ENCODE data around the gene BICD2. TPM values are rescaled to one million over a fixed set of nuclear protein-coding genes. Genes with fewer than 3 reads are reported as not detected.

The BICD2 gene
- total and polyA plus RNA-seq, 12 donors: 9.3 to 33.8 (median 23.3) TPM

DNA sequence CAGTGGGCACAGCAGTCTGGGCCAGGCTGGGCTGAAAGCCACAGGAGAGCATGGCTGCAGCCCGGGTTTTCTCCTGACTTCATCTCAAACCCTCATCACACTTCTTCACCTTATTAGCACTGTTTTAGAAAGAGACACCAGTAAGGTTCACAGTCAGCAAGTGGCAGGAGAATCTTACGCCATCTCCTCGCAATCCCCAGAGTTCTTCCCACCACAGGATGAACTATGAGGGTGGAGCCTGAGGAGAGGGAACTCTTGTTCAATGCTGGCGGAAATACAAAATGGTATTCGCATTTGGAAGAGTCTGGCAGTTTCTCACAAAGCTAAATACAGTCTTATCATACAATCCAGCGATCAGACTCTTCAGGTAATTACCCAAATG lies 14.7 kb downstream of the BICD2 start:
- TF ChIP-seq, protein P1, sequence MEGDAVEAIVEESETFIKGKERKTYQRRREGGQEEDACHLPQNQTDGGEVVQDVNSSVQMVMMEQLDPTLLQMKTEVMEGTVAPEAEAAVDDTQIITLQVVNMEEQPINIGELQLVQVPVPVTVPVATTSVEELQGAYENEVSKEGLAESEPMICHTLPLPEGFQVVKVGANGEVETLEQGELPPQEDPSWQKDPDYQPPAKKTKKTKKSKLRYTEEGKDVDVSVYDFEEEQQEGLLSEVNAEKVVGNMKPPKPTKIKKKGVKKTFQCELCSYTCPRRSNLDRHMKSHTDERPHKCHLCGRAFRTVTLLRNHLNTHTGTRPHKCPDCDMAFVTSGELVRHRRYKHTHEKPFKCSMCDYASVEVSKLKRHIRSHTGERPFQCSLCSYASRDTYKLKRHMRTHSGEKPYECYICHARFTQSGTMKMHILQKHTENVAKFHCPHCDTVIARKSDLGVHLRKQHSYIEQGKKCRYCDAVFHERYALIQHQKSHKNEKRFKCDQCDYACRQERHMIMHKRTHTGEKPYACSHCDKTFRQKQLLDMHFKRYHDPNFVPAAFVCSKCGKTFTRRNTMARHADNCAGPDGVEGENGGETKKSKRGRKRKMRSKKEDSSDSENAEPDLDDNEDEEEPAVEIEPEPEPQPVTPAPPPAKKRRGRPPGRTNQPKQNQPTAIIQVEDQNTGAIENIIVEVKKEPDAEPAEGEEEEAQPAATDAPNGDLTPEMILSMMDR (IDR thresholded peaks at IDR 0.05): no peak
- no peak for TF ChIP-seq POLR2A (IDR thresholded peaks at IDR 0.05)
- WGBS, 4 donors: 76 to 90% (median 79%) methylated on average over 6 of the region's 6 CpGs
- peak overlapping the region in 1 of 5 donors; percentile 14 for H3K27ac ChIP-seq
- intact Hi-C loops (cut with DNase I): no loop called here
- H3K36me3 ChIP-seq (replicated peaks in 1 of 2): no peaks in the 10 kb centered on the region
- H3K4me3 ChIP-seq: no peak overlapping the region
- no peaks in the 10 kb centered on the region for H3K27me3 ChIP-seq
- H3K4me1 ChIP-seq (replicated peaks in 1 of 2): peaks cover 8 to 40% of the 10 kb centered on the region in 2 donors
- no peaks in the 10 kb centered on the region for H3K9me3 ChIP-seq (replicated peaks in 1 of 3)
- no peak for DNase-seq

DNA sequence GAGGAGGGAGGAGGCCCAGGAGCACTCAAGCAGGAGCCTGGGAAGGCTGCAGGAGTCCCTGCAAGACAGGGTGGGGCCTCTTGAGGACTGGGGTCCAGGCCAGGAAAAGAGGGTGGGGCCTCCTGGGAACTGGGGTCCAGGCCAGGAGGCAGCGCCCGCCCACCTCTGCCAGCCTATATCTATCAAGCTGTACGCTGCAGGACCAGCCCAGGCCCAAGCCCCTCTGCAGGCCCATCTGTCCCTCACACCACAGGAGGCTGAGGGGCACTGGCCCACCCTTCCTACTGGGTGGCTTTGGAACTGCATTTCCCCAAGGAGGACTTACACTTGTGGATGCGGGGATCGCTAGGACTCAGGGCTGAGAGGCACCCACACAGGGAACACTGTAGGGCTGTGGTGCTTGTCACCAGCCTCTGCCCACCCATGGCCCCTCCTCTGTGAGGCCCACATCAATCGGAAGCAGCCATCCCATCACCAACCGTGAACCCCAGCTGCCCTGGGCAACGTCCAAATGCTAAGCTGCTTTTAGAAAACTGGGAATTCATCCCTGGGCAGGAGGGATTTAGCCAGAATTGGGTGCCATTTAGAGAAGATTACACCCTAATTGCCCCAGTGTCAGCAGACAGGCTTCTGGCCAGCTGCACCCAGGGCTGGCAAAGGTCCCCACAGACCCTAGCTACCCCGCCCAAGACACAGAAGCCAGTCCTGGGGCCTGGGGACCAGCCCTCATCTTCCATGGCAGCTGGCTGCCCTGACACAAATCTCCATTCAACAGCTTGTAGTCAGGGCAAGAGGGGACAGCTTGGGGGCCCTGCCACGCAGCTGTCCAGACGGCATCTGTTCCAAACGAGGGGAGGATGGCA lies 15.3 kb downstream of the BICD2 start:
- WGBS, 4 donors: 70 to 89% (median 83%) methylated on average over 3 to 12 of the region's 12 CpGs
- Histone ChIP-seq H3K36me3 (replicated peaks in 1 of 2) (no peaks in the 10 kb centered on the region), H3K4me1 (replicated peaks in 1 of 2) (peaks cover 8 to 43% of the 10 kb centered on the region in 2 donors), H3K27ac (peak overlapping the region in 1 of 5 donors; percentile 14), H3K9me3 (replicated peaks in 1 of 3) (no peaks in the 10 kb centered on the region), H3K27me3 (no peaks in the 10 kb centered on the region), H3K4me3 (no peak overlapping the region)
- DNase-seq: no peak
- intact Hi-C loops (cut with DNase I): no loop called here
- no peak for TF ChIP-seq POLR2A (IDR thresholded peaks at IDR 0.05)
- TF ChIP-seq, protein P1 (IDR thresholded peaks at IDR 0.05): no peak

DNA sequence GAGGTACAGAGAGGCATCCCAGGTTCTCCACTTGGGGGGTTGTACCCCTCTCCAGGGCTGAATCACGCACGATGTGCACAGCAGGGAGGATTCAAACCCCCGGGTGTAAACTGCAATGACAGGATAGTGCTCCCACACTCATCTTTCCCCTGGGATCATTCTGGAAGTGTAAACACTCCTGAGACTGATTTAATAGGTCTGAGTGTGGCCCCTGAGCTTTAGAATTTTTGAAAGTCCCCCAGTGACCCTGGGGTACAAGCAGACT lies 16.5 kb downstream of the BICD2 start:
- H3K27ac ChIP-seq: peak overlapping the region in 1 of 5 donors; percentile 54
- no peaks in the 10 kb centered on the region for H3K27me3 ChIP-seq
- intact Hi-C loops (cut with DNase I): no loop called here
- no peaks in the 10 kb centered on the region for H3K36me3 ChIP-seq (replicated peaks in 1 of 2)
- DNase-seq: no peak
- H3K4me3 ChIP-seq: no peak overlapping the region
- TF ChIP-seq, protein P1 (IDR thresholded peaks at IDR 0.05): no peak
- TF ChIP-seq POLR2A (IDR thresholded peaks at IDR 0.05): no peak
- no peaks in the 10 kb centered on the region for H3K9me3 ChIP-seq (replicated peaks in 1 of 3)
- 70 to 84% (median 78%) methylated on average over 3 of the region's 3 CpGs for WGBS, 4 donors
- H3K4me1 ChIP-seq (replicated peaks in 1 of 2): peaks cover 7 to 42% of the 10 kb centered on the region in 2 donors

DNA sequence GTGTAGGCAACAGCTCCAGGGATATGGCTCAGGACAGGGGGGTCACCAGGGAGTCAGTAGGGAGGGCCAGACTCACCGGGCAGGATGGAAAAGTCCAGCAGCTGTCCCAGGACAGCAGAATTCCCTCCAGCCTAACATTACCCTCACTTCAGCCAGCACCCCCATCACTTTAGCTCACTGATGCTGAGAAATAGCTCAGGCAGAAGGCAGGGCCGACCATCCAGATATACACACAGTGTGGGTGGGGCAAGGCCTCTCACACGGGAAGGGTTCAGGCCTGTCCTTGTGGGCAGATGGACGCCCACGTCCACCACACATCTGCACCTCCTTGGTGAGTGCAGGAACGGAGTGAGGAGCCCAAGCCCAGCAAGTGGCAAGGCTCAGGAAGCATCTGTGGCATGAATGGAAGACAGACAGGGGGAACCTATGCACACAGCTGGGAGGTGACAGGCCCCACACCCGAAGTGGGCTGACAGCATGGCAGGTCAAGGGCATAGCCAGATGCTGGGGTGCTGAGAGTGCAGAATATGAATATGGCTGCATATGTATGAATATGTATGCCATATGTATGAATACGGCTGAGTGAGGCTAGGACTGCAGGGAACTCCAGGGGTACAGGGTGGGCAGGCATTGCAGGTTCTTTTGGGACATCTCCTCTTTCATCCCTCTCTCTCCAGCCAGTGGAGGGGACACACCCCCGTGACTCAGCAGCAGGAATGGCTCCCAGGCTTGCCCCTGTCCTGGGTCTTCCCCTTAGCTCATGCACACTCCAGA lies 17.0 kb downstream of the BICD2 start:
- 60 to 65% (median 62%) methylated on average over 8 to 9 of the region's 9 CpGs for WGBS, 4 donors
- no peak for TF ChIP-seq POLR2A (IDR thresholded peaks at IDR 0.05)
- TF ChIP-seq, protein P1 (IDR thresholded peaks at IDR 0.05): no peak
- Histone ChIP-seq H3K36me3 (replicated peaks in 1 of 2) (no peaks in the 10 kb centered on the region), H3K27me3 (no peaks in the 10 kb centered on the region), H3K9me3 (replicated peaks in 1 of 3) (no peaks in the 10 kb centered on the region), H3K27ac (peak overlapping the region in 2 of 5 donors; percentile 54 to 55), H3K4me1 (replicated peaks in 1 of 2) (peaks cover 2 to 42% of the 10 kb centered on the region in 2 donors), H3K4me3 (no peak overlapping the region)
- intact Hi-C loops (cut with DNase I): no loop called here
- DNase-seq: peak in 1 of 7 donors; percentile 16

Data from adrenal gland (tissue), 12 donors.